ENCODE results near the gene GJC2.

Gene GJC2

GRCh38 chr1:228112617-228113016, 37.1 kb upstream of the GJC2 start:
- in situ Hi-C loops (cut with MboI; ENCODE audit: low sequenced_read_pairs), result no loop called here

GRCh38 chr1:228114827-228115226, 34.9 kb upstream of the GJC2 start:
- in situ Hi-C loops (cut with MboI; ENCODE audit: low sequenced_read_pairs), result no loop called here

GRCh38 chr1:228117335-228117734, 32.4 kb upstream of the GJC2 start:
- in situ Hi-C loops (cut with MboI; ENCODE audit: low sequenced_read_pairs), result no loop called here

GRCh38 chr1:228118040-228118439, 31.7 kb upstream of the GJC2 start:
- in situ Hi-C loops (cut with MboI; ENCODE audit: low sequenced_read_pairs), result no loop called here

GRCh38 chr1:228120351-228120750, 29.4 kb upstream of the GJC2 start:
- in situ Hi-C loops (cut with MboI; ENCODE audit: low sequenced_read_pairs), result no loop called here

DNA sequence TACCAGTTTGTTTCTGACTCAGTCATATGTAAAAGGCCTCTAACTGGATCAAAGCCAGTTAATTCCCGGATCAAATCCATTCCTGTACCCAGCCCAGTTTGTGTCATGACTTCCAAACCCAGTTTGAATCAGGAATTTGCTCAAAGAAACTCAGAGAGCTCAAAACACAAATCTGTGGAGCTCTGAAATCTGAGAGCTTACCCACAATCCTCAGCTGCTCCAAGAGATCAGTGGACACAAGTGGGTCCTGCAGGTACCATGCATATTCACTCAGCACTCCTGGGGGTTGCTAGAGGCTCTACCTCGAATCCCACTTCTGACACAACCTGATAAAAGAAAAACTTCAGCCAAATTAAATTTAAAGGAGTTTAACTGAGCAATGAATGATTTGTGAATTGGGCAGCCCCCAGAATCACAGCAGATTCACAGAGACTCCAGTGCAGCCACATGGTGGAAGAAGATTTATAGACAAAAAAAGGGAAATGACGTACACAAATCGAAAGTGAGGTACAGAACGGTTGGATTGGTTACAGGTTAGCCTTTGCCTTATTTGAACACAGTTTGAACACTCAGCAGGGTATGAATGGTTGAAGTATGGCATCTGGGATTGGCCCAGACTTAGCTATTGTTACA, 28.8 kb upstream of the GJC2 start:
- in situ Hi-C loops (cut with MboI; ENCODE audit: low sequenced_read_pairs), result no loop called here

GRCh38 chr1:228122921-228123441, 26.7 kb upstream of the GJC2 start:
- in situ Hi-C loops (cut with MboI; ENCODE audit: low sequenced_read_pairs), result no loop called here

- in situ Hi-C loops (cut with MboI; ENCODE audit: low sequenced_read_pairs), result no loop called here
These were observed 26.2 kb upstream of the GJC2 start for GRCh38 chr1:228123505-228123904.

DNA sequence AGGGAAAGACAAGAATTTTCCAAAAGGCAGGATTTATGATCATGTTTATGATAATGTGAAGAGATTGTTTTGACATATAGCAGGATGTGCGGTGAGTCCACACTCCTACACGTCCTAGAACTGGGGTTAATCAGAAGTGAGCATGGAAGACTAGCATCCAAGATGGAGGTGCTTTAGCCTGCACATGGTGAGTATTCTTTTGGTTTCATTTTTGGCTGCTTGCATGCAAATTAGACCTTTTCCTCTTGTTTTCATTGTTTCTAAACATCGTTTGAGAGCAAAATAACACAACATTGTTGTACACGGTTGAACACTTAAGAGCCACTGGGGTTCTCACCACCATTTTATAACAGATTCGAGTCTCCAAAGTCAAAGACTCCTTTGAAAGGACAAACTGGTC, 24.5 kb upstream of the GJC2 start:
- in situ Hi-C loops (cut with MboI; ENCODE audit: low sequenced_read_pairs), result no loop called here

GRCh38 chr1:228131766-228132165, 18.0 kb upstream of the GJC2 start:
- in situ Hi-C loops (cut with MboI; ENCODE audit: low sequenced_read_pairs), result loop anchor here (10.0 kb wide), 1 partner anchor 373 kb away; no protein-coding TSS in a partner anchor

DNA sequence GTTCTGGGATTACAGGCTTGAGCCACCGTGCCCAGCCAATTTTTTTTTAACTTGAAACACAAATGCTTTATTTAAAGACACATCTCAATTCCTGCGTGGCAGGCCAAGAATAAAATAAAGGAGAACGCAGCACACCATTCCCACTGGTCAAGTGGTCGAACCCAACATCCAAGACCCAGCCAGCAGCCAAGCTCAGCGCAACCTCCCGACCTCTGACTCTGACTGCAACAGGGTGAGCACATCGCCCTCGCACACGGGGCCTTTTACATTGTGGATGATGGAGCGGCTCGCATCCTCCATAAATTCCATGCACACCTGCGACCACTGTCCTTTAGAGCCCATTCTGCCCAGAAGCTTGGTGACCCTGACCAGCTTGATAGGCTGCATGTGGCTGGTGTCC, 15.1 kb upstream of the GJC2 start:
- in situ Hi-C loops (cut with MboI; ENCODE audit: low sequenced_read_pairs), result loop anchor here (10.0 kb wide), 1 partner anchor 370 kb away; no protein-coding TSS in a partner anchor

DNA sequence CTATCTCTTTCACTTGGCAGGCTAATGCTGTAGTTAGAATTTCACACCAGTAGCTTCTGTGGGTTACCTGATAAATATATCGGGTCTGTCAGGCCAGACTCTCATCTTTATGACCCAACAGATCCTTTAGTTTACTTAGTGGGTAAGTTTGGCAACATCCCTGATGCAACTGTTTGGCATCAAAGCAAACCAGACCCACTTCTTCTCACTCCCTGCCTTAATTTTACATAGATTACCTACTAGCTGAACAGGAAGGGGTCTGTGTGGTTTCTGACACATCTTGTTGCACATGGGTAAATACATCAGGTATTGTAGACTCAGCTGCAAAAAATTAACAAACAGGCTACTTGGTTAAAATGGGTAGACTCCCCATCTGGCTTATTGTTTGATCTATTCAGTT, 12.8 kb upstream of the GJC2 start:
- in situ Hi-C loops (cut with MboI; ENCODE audit: low sequenced_read_pairs), result loop anchor here (10.0 kb wide), 1 partner anchor 368 kb away; no protein-coding TSS in a partner anchor

DNA sequence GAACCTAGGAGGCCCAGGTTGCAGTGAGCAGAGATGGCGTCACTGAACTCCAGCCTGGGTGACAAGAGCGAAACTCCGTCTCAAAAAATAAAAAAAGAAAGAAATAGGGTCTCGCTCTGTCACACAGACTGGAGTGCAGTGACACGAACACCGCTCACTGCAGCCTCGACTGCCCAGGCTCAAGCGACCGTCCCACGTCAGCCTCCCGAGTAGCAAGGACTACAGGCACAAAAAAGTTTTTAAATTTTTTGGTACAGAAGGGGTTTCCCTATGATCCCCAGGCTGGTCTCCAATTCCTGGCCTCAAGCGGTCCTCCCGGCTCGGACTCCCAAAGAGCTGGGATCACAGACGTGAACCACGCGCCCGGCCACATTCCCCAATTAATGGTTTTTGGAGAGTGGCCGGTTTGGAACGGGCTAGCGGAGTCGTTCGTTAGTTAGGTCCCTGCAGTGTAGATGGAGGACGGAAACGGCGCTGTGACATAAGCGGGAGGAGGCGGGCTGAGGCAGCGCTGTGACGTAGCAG, 10.3 kb upstream of the GJC2 start:
- in situ Hi-C loops (cut with MboI; ENCODE audit: low sequenced_read_pairs), result loop anchor here (10.0 kb wide), 1 partner anchor 365 kb away; no protein-coding TSS in a partner anchor

GRCh38 chr1:228139931-228140723, 9.6 kb upstream of the GJC2 start, which contains the start of gene GUK1:
Gene GUK1, plus strand, starts transcription at chr1:228140279. Its CDS starts 24 bp downstream, at chr1:228140303.
- in situ Hi-C loops (cut with MboI; ENCODE audit: low sequenced_read_pairs), result loop anchor here (10.0 kb wide), 1 partner anchor 365 kb away; no protein-coding TSS in a partner anchor

DNA sequence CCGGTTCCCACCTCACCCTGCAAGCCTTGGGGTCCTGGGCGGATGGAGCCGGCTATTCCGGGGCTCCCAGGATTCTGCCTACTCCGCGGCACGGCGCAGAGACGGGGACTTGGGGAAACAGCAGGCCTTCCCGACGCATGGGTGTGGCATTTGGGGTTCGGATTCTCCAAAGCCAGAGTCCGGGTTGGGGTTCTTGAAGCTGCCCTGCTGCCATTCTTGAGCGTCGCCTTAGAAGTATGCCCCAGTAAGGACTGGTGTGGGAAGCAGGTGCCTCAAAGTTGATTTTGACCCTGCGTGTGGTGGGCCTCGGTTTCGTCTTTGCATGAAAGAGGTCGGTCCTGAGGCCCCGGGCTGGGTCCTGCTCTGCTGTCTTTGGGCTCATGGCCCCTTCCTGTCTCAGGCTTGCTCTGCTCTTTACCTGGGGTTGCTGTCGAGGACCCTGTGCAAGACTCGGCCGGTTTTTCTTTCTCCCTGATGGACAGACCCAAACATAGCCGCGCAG, 9.0 kb upstream of the GJC2 start:
- in situ Hi-C loops (cut with MboI; ENCODE audit: low sequenced_read_pairs), result no loop called here

- in situ Hi-C loops (cut with MboI; ENCODE audit: low sequenced_read_pairs), result no loop called here
These were observed 8.3 kb upstream of the GJC2 start for GRCh38 chr1:228141226-228142044.

DNA sequence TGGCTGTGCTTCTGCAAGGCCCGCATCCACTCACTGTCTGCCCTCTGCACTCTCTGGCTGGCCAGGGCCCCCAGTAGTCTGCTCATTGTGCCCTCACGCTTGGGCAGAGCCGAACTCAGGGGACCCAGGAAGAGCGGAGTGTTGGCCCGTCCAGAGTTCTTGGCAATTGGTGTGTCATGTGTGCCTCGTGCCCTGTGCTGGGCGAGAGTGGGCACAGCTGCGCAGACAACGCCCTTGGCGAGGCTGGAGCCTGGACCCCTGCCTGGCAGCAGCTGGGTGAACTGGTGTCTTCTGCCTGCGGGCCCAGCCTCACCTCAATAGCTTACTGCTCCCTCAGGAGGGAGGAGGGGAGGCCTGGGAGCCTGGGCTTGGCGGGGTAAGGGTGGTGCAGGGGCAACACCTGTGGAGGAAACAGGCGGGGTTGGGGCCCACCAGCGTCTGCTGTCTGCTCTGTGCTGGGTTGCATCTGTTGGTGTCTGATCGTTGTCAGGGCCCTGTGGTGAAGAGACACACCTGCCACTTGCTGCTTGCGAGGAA, 7.5 kb upstream of the GJC2 start:
- in situ Hi-C loops (cut with MboI; ENCODE audit: low sequenced_read_pairs), result no loop called here

DNA sequence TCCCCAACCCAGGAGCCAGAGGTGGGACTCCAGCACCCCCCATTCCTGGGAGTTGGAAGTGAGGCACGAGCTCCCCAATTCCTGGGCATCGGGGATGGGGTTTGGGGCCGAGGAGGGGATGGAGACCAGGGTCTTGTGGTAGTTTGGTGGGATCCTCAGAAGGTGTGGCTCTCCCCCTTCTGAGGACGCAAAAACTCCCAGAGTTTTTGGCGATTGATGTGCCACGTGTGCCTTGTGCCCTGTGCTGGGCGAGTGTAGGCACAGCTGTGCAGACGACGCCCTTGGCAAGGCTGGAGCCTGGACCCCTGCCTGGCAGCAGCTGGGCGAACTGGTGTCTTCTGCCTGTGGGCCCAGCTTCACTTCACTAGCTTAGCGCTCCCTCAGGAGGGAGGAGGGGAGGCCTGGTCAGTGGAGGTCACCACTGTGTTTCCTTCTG, 7.0 kb upstream of the GJC2 start:
- in situ Hi-C loops (cut with MboI; ENCODE audit: low sequenced_read_pairs), result no loop called here

DNA sequence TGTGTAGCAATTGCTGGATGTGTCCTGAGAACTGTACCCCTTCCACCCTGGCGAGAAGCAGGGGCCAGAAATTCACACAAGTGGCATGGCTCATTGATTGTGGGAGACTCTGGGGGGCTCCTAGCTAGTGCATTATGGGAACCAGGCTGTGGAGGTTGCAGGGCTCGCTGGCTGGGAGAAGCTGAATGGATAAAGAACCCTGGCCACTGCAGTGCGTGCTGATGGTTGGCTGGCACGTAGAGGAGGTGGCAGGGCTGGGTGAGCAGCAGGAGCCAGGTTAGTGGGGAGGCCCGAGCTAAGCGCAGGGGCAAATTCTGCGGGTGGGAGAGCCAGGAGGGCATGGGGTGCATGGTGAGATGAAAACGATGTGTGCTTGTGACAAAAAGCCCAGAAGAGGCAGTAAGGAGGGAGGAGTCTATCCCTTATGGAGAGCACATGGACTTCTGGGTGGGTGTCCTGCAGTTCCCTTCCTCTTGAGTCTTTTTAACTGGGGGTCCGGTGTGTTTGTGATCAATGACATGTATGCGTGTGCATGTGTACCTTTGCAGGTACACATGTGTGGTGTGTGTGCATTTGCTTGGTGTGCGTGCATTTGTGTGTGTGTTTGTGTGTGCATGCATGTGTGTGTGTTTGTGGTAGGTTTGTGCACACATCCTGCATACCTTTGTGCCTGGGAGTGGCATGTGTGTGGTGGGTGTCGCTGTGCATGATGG, 6.1 kb upstream of the GJC2 start:
- in situ Hi-C loops (cut with MboI; ENCODE audit: low sequenced_read_pairs), result no loop called here
